Tibial nerve (tissue), 4 donors: ENCODE data around the gene HJV.

Experiments
- CTCF ChIP-seq, 5 experiments: fragments of 200-600 bp in 3 of 5; fragments of 450-650 bp in 2 of 5; sonication (generic) in 3 of 5; IDR thresholded peaks; one replicate each; pipeline ENCODE4 v1.5.1; 2016 to 2019; ENCODE audit warnings: antibody characterized with exemption in 5 of 5, mild to moderate bottlenecking in 3 of 5, moderate library complexity in 2 of 5
- EP300 ChIP-seq, 2 donors: sonication (generic); formaldehyde crosslinking; IDR thresholded peaks; one replicate each; pipeline ENCODE4 v1.6.1; 2017; ENCODE audit warnings: antibody characterized with exemption in 2 of 2, mild to moderate bottlenecking in 1 of 2
- POLR2A ChIP-seq, 2 donors: fragments of 450-650 bp; IDR thresholded peaks; one replicate each; pipeline ENCODE4 v1.6.1; 2017; ENCODE audit warnings: antibody characterized with exemption in 2 of 2, mild to moderate bottlenecking in 2 of 2, moderate library complexity in 2 of 2

GRCh38 chr1:146022403-146023127 lies 1.0 kb upstream of the HJV start:
- TF ChIP-seq POLR2A (IDR thresholded peaks at IDR 0.05): no peak
- no peak for TF ChIP-seq CTCF (IDR thresholded peaks at IDR 0.05)
- TF ChIP-seq EP300 (IDR thresholded peaks at IDR 0.05): no peak
